ENCODE measurements around the gene STRBP. TPM values are rescaled to one million over a fixed set of nuclear protein-coding genes. Genes with fewer than 3 reads are reported as not detected.
"Not testable (repeated sequence)": the region's sequence is repeated elsewhere in the genome, so short reads cannot be mapped to it uniquely, and the experiment has no call there.

Gene STRBP
- polyA plus RNA-seq, 3 donors = 48.1 to 51.9 (median 51.1) TPM

GRCh38 chr9:123251741-123252140, 16.6 kb downstream of the STRBP start:
- no peak for DNase-seq (ENCODE audit: low read depth in 3 of 3, low spot score in 2 of 3)

- no peak for DNase-seq (ENCODE audit: low read depth in 3 of 3, low spot score in 2 of 3)
Observed at GRCh38 chr9:123251324-123251723, 17.1 kb downstream of the STRBP start.

- no peak for DNase-seq (ENCODE audit: low read depth in 3 of 3, low spot score in 2 of 3)
Observed at GRCh38 chr9:123250504-123250903, 17.9 kb downstream of the STRBP start.

- not testable (repeated sequence) for DNase-seq (ENCODE audit: low read depth in 3 of 3, low spot score in 2 of 3)
Observed at GRCh38 chr9:123249162-123249561, 19.2 kb downstream of the STRBP start.

- DNase-seq (ENCODE audit: low read depth in 3 of 3, low spot score in 2 of 3) = no peak
Observed at GRCh38 chr9:123248630-123249029, 19.8 kb downstream of the STRBP start.

- no peak for DNase-seq (ENCODE audit: low read depth in 3 of 3, low spot score in 2 of 3)
Observed at GRCh38 chr9:123246534-123246933, 21.9 kb downstream of the STRBP start.

GRCh38 chr9:123239726-123240125, 28.7 kb downstream of the STRBP start:
- DNase-seq (ENCODE audit: low read depth in 3 of 3, low spot score in 2 of 3) = no peak

- DNase-seq (ENCODE audit: low read depth in 3 of 3, low spot score in 2 of 3) = no peak
Observed at GRCh38 chr9:123238365-123238764, 30.0 kb downstream of the STRBP start.

GRCh38 chr9:123237220-123237619, 31.2 kb downstream of the STRBP start:
- no peak for DNase-seq (ENCODE audit: low read depth in 3 of 3, low spot score in 2 of 3)

- DNase-seq (ENCODE audit: low read depth in 3 of 3, low spot score in 2 of 3) = no peak
Observed at GRCh38 chr9:123235448-123235847, 32.9 kb downstream of the STRBP start.

GRCh38 chr9:123234853-123235252, 33.5 kb downstream of the STRBP start:
- no peak for DNase-seq (ENCODE audit: low read depth in 3 of 3, low spot score in 2 of 3)

- no peak for DNase-seq (ENCODE audit: low read depth in 3 of 3, low spot score in 2 of 3)
Observed at GRCh38 chr9:123232332-123232731, 36.1 kb downstream of the STRBP start.

- DNase-seq (ENCODE audit: low read depth in 3 of 3, low spot score in 2 of 3) = no peak
Observed at GRCh38 chr9:123231421-123231820, 37.0 kb downstream of the STRBP start.

- no peak for DNase-seq (ENCODE audit: low read depth in 3 of 3, low spot score in 2 of 3)
Observed at GRCh38 chr9:123228967-123229366, 39.4 kb downstream of the STRBP start.

GRCh38 chr9:123225995-123226394, 42.4 kb downstream of the STRBP start:
- DNase-seq (ENCODE audit: low read depth in 3 of 3, low spot score in 2 of 3) = no peak

- no peak for DNase-seq (ENCODE audit: low read depth in 3 of 3, low spot score in 2 of 3)
Observed at GRCh38 chr9:123225374-123225813, 43.0 kb downstream of the STRBP start.

- no peak for DNase-seq (ENCODE audit: low read depth in 3 of 3, low spot score in 2 of 3)
Observed at GRCh38 chr9:123220127-123220526, 48.3 kb downstream of the STRBP start.

- DNase-seq (ENCODE audit: low read depth in 3 of 3, low spot score in 2 of 3) = no peak
Observed at GRCh38 chr9:123218831-123219230, 49.6 kb downstream of the STRBP start.

GRCh38 chr9:123217128-123217654, 51.2 kb downstream of the STRBP start:
- no peak for DNase-seq (ENCODE audit: low read depth in 3 of 3, low spot score in 2 of 3)

- DNase-seq (ENCODE audit: low read depth in 3 of 3, low spot score in 2 of 3) = no peak
Observed at GRCh38 chr9:123216251-123216797, 52.1 kb downstream of the STRBP start.

- DNase-seq (ENCODE audit: low read depth in 3 of 3, low spot score in 2 of 3) = no peak
Observed at GRCh38 chr9:123211081-123211480, 57.3 kb downstream of the STRBP start.

GRCh38 chr9:123208626-123209174, 59.7 kb downstream of the STRBP start:
- DNase-seq (ENCODE audit: low read depth in 3 of 3, low spot score in 2 of 3) = no peak

- DNase-seq (ENCODE audit: low read depth in 3 of 3, low spot score in 2 of 3) = no peak
Observed at GRCh38 chr9:123206065-123206464, 62.3 kb downstream of the STRBP start.

Measured in right renal cortex interstitium (tissue), 3 donors.